Measurements from ENCODE around the gene SAP30BP.

DNA sequence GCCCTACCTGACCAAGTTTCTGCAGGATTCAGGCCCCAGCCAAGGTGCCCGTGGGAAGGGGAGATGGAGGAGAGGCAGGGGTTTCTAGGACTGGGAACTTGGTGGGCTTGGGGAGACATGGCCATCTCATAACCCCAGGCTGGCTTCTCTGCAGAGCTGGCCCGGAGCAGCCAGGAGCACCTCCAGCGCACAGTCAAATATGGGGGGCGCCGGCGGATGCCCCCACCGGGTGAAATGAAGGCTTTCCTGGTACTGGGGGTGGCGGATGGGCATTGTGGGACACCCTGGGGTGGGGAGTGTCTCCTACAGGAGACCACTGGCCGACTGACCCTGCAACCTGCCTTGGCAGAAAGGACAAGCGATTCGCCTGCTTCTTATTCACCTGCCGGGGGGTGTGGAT, 43.1 kb upstream of the SAP30BP start:
- TF ChIP-seq, protein P1, sequence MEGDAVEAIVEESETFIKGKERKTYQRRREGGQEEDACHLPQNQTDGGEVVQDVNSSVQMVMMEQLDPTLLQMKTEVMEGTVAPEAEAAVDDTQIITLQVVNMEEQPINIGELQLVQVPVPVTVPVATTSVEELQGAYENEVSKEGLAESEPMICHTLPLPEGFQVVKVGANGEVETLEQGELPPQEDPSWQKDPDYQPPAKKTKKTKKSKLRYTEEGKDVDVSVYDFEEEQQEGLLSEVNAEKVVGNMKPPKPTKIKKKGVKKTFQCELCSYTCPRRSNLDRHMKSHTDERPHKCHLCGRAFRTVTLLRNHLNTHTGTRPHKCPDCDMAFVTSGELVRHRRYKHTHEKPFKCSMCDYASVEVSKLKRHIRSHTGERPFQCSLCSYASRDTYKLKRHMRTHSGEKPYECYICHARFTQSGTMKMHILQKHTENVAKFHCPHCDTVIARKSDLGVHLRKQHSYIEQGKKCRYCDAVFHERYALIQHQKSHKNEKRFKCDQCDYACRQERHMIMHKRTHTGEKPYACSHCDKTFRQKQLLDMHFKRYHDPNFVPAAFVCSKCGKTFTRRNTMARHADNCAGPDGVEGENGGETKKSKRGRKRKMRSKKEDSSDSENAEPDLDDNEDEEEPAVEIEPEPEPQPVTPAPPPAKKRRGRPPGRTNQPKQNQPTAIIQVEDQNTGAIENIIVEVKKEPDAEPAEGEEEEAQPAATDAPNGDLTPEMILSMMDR (conservative IDR thresholded peaks at IDR 0.05) = no peak
- TF ChIP-seq EZH2 (IDR thresholded peaks at IDR 0.05; ENCODE audit: low read depth) = no peak

All from PC-9 (cell line).